SK-N-SH treated with all-trans-retinoic acid at 6 μM for 48 hours (cell line): ENCODE data around the gene GABBR2.

Source experiments
- ATAC-seq: fragments of 200-7000 bp; cut with Tn5 transposase; 3 replicates; pipeline ENCODE4 v1.9.1; 2020; ENCODE audit warnings: mild to moderate bottlenecking, moderate library complexity
- ARNTL ChIP-seq: fragments of 450-650 bp; formaldehyde crosslinking; IDR thresholded peaks from 2 replicates; pipeline ENCODE4 v1.5.0; 2020; ENCODE audit warnings: low read depth, mild to moderate bottlenecking, moderate library complexity, borderline replicate concordance
- BACH2 ChIP-seq: fragments of 250-450 bp; sonication (Bioruptor Pico); IDR thresholded peaks from 2 replicates; pipeline ENCODE4 v1.9.0; 2021; ENCODE audit warnings: mild to moderate bottlenecking, borderline replicate concordance
- CSRNP3 ChIP-seq: fragments of 250-450 bp; sonication (Bioruptor Pico); IDR thresholded peaks from 2 replicates; pipeline ENCODE4 v1.5.1; 2021; ENCODE audit warnings: mild to moderate bottlenecking, moderate library complexity
- ESRRG ChIP-seq: fragments of 250-450 bp; sonication (Bioruptor Pico); IDR thresholded peaks from 2 replicates; pipeline ENCODE4 v1.6.1; 2021; ENCODE audit warnings: mild to moderate bottlenecking
- GLIS3 ChIP-seq: fragments of 250-450 bp; sonication (Bioruptor Pico); IDR thresholded peaks from 2 replicates; pipeline ENCODE4 v1.5.0; 2020; ENCODE audit warnings: mild to moderate bottlenecking, moderate library complexity
- ISL1 ChIP-seq: fragments of 250-450 bp; sonication (Bioruptor Pico); IDR thresholded peaks from 2 replicates; pipeline ENCODE4 v2.1.2; 2022; ENCODE audit warnings: mild to moderate bottlenecking, moderate library complexity
- OSR1 ChIP-seq: fragments of 250-450 bp; sonication (Bioruptor Pico); IDR thresholded peaks from 2 replicates; pipeline ENCODE4 v1.8.0; 2022; ENCODE audit warnings: moderate library complexity, mild to moderate bottlenecking, inconsistent platforms
- PATZ1 ChIP-seq: fragments of 250-450 bp; sonication (Bioruptor Pico); IDR thresholded peaks from 2 replicates; pipeline ENCODE4 v1.8.0; 2020; ENCODE audit warnings: mild to moderate bottlenecking, moderate library complexity, borderline replicate concordance
- POU6F1 ChIP-seq: fragments of 250-450 bp; sonication (Bioruptor Pico); IDR thresholded peaks from 2 replicates; pipeline ENCODE4 v1.8.0; 2021; ENCODE audit warnings: low read depth, mild to moderate bottlenecking, moderate library complexity, borderline replicate concordance
- PPARA ChIP-seq: fragments of 250-450 bp; sonication (Bioruptor Pico); IDR thresholded peaks from 2 replicates; pipeline ENCODE4 v1.5.0; 2020; ENCODE audit warnings: mild to moderate bottlenecking, borderline replicate concordance
- RARB ChIP-seq: fragments of 250-450 bp; sonication (Bioruptor Pico); IDR thresholded peaks from 2 replicates; pipeline ENCODE4 v1.8.0; 2021; ENCODE audit warnings: mild to moderate bottlenecking, moderate library complexity
- SNAI2 ChIP-seq: fragments of 250-450 bp; sonication (Bioruptor Pico); IDR thresholded peaks from 2 replicates; pipeline ENCODE4 v1.5.0; 2020; ENCODE audit warnings: mild to moderate bottlenecking, moderate library complexity
- TCF4 ChIP-seq: fragments of 250-450 bp; sonication (Bioruptor Pico); IDR thresholded peaks from 2 replicates; pipeline ENCODE4 v1.8.0; 2021; ENCODE audit warnings: mild to moderate bottlenecking, moderate library complexity, borderline replicate concordance
- TSHZ2 ChIP-seq: fragments of 250-450 bp; sonication (Bioruptor Pico); IDR thresholded peaks from 2 replicates; pipeline ENCODE4 v1.5.0; 2020; ENCODE audit warnings: mild to moderate bottlenecking, moderate library complexity
- ZC3H10 ChIP-seq: fragments of 250-450 bp; sonication (Bioruptor Pico); IDR thresholded peaks from 2 replicates; pipeline ENCODE4 v1.5.1; 2021; ENCODE audit warnings: mild to moderate bottlenecking, moderate library complexity
- ZFP3 ChIP-seq: fragments of 250-450 bp; sonication (Bioruptor Pico); IDR thresholded peaks from 2 replicates; pipeline ENCODE4 v1.5.0; 2020; ENCODE audit warnings: mild to moderate bottlenecking, moderate library complexity
- ZFP30 ChIP-seq: fragments of 450-650 bp; formaldehyde crosslinking; IDR thresholded peaks from 2 replicates; pipeline ENCODE4 v1.5.0; 2022; ENCODE audit warnings: mild to moderate bottlenecking, moderate library complexity
- ZNF565 ChIP-seq: fragments of 450-650 bp; formaldehyde crosslinking; conservative IDR thresholded peaks from 2 replicates; pipeline ENCODE4 v1.5.0; 2020; ENCODE audit warnings: low read depth, mild to moderate bottlenecking, moderate library complexity
- ZNF70 ChIP-seq: fragments of 450-650 bp; formaldehyde crosslinking; IDR thresholded peaks from 2 replicates; pipeline ENCODE4 v1.5.0; 2020; ENCODE audit warnings: mild to moderate bottlenecking, moderate library complexity
- ZNF8 ChIP-seq: fragments of 450-650 bp; formaldehyde crosslinking; IDR thresholded peaks from 2 replicates; pipeline ENCODE4 v1.5.0; 2020; ENCODE audit warnings: mild to moderate bottlenecking, moderate library complexity

Gene GABBR2

GRCh38 chr9:98328141-98328540 lies 380.6 kb downstream of the GABBR2 start:
- TF ChIP-seq ARNTL (no peak), PATZ1 (CRISPR knock-in tag) (no peak), SNAI2 (CRISPR knock-in tag) (no peak), OSR1 (CRISPR knock-in tag) (no peak), ZNF70 (no peak), ZFP30 (CRISPR knock-in tag) (no peak), ZNF565 (CRISPR knock-in tag) (no peak), ZFP3 (CRISPR knock-in tag) (no peak), ZNF8 (CRISPR knock-in tag) (no peak), CSRNP3 (CRISPR knock-in tag) (no peak), ZC3H10 (no peak), TSHZ2 (no peak), BACH2 (CRISPR knock-in tag) (no peak), GLIS3 (no peak)
- no peak for ATAC-seq

GRCh38 chr9:98327249-98327561 lies 381.5 kb downstream of the GABBR2 start:
- ATAC-seq: no peak
- TF ChIP-seq TCF4 (no peak), ZC3H10 (no peak), GLIS3 (no peak), ZNF8 (CRISPR knock-in tag) (no peak), RARB (CRISPR knock-in tag) (no peak)

GRCh38 chr9:98326459-98327248 lies 382.1 kb downstream of the GABBR2 start:
- no peak for ATAC-seq
- no peak for TF ChIP-seq ESRRG (CRISPR knock-in tag)
- no peak for TF ChIP-seq ZNF565 (CRISPR knock-in tag)
- no peak for TF ChIP-seq RARB (CRISPR knock-in tag)
- no peak for TF ChIP-seq GLIS3
- TF ChIP-seq BACH2 (CRISPR knock-in tag): no peak
- TF ChIP-seq POU6F1 (CRISPR knock-in tag): no peak
- TF ChIP-seq PPARA (CRISPR knock-in tag): no peak
- no peak for TF ChIP-seq ZFP30 (CRISPR knock-in tag)
- TF ChIP-seq PATZ1 (CRISPR knock-in tag): no peak
- no peak for TF ChIP-seq ISL1 (CRISPR knock-in tag)
- TF ChIP-seq TSHZ2: no peak
- no peak for TF ChIP-seq ZFP3 (CRISPR knock-in tag)
